ENCODE data around the gene NSFL1C.

Gene NSFL1C

GRCh38 chr20:1460275-1460674, 6.4 kb downstream of the NSFL1C start:
- no peak for DNase-seq

- DNase-seq, result no peak
Measured at GRCh38 chr20:1457992-1458391, 8.7 kb downstream of the NSFL1C start.

GRCh38 chr20:1456300-1456699, 10.3 kb downstream of the NSFL1C start:
- no peak for DNase-seq

- DNase-seq, result no peak
Measured at GRCh38 chr20:1450926-1451491, 15.6 kb downstream of the NSFL1C start.

- DNase-seq, result no peak
Measured at GRCh38 chr20:1449370-1449769, 17.3 kb downstream of the NSFL1C start.

- DNase-seq, result no peak
Measured at GRCh38 chr20:1448081-1448620, 18.5 kb downstream of the NSFL1C start.

GRCh38 chr20:1446536-1446935, 20.1 kb downstream of the NSFL1C start:
- DNase-seq, result no peak

GRCh38 chr20:1443085-1443484, 23.6 kb downstream of the NSFL1C start:
- no peak for DNase-seq

GRCh38 chr20:1442304-1442703, 24.3 kb downstream of the NSFL1C start:
- DNase-seq, result no peak

- DNase-seq, result no peak
Measured at GRCh38 chr20:1441133-1441532, 25.5 kb downstream of the NSFL1C start.

- DNase-seq, result peak in 2 of 4 experiments; percentile 31 to 40
Measured at GRCh38 chr20:1440024-1440423, 26.6 kb downstream of the NSFL1C start.

- peak in 2 of 4 experiments; percentile 14 to 27 for DNase-seq
Measured at GRCh38 chr20:1438361-1438760, 28.3 kb downstream of the NSFL1C start.

- peak; percentile 76 to 89 (median 82) for DNase-seq
Measured at GRCh38 chr20:1437235-1437904, 29.3 kb downstream of the NSFL1C start.

- DNase-seq, result no peak
Measured at GRCh38 chr20:1436263-1436662, 30.4 kb downstream of the NSFL1C start.

- DNase-seq, result no peak
Measured at GRCh38 chr20:1435337-1435699, 31.3 kb downstream of the NSFL1C start.

- DNase-seq, result peak; percentile 81 to 92 (median 87)
Measured at GRCh38 chr20:1434571-1435336, 31.9 kb downstream of the NSFL1C start.

GRCh38 chr20:1431158-1431557, 35.5 kb downstream of the NSFL1C start:
- DNase-seq, result no peak

GRCh38 chr20:1430004-1430451, 36.6 kb downstream of the NSFL1C start:
- DNase-seq, result peak; percentile 63 to 87 (median 84)

- DNase-seq, result no peak
Measured at GRCh38 chr20:1429143-1429728, 37.4 kb downstream of the NSFL1C start.

- DNase-seq, result no peak
Measured at GRCh38 chr20:1427457-1428054, 39.1 kb downstream of the NSFL1C start.

- DNase-seq, result no peak
Measured at GRCh38 chr20:1426231-1426849, 40.3 kb downstream of the NSFL1C start.

GRCh38 chr20:1424336-1424735, 42.3 kb downstream of the NSFL1C start:
- DNase-seq, result no peak

Data from suppressor macrophage (primary cell).